ENCODE measurements around the gene UBE2Q2. TPM values are rescaled to one million over a fixed set of nuclear protein-coding genes. Genes with fewer than 3 reads are reported as not detected.

Gene UBE2Q2
- total RNA-seq, 1 donor: 70.4 TPM

- TF ChIP-seq CTCF (IDR thresholded peaks at IDR 0.05; ENCODE audit: insufficient read depth, low read depth, low read length): no peak
- DNase-seq (ENCODE audit: low read depth): no peak
- no peak overlapping the region for H3K4me3 ChIP-seq (ENCODE audit: low read depth, low read length)
Observed at GRCh38 chr15:75924576-75924975, 81.3 kb downstream of the UBE2Q2 start.

GRCh38 chr15:75925440-75925839 lies 82.2 kb downstream of the UBE2Q2 start:
- TF ChIP-seq CTCF (IDR thresholded peaks at IDR 0.05; ENCODE audit: insufficient read depth, low read depth, low read length): no peak
- no peak overlapping the region for H3K4me3 ChIP-seq (ENCODE audit: low read depth, low read length)
- DNase-seq (ENCODE audit: low read depth): no peak

- no peak overlapping the region for H3K4me3 ChIP-seq (ENCODE audit: low read depth, low read length)
- DNase-seq (ENCODE audit: low read depth): no peak
- TF ChIP-seq CTCF (IDR thresholded peaks at IDR 0.05; ENCODE audit: insufficient read depth, low read depth, low read length): no peak
Observed at GRCh38 chr15:75926931-75927330, 83.7 kb downstream of the UBE2Q2 start.

GRCh38 chr15:75927601-75928000 lies 84.4 kb downstream of the UBE2Q2 start:
- DNase-seq (ENCODE audit: low read depth): no peak
- no peak for TF ChIP-seq CTCF (IDR thresholded peaks at IDR 0.05; ENCODE audit: insufficient read depth, low read depth, low read length)
- no peak overlapping the region for H3K4me3 ChIP-seq (ENCODE audit: low read depth, low read length)

- H3K4me3 ChIP-seq (ENCODE audit: low read depth, low read length): no peak overlapping the region
- peak; percentile 29 for DNase-seq (ENCODE audit: low read depth)
Observed at GRCh38 chr15:75928680-75929608, 85.7 kb downstream of the UBE2Q2 start.

GRCh38 chr15:75929799-75930565 lies 86.7 kb downstream of the UBE2Q2 start:
- no peak overlapping the region for H3K4me3 ChIP-seq (ENCODE audit: low read depth, low read length)
- DNase-seq (ENCODE audit: low read depth): no peak
- no peak for TF ChIP-seq CTCF (IDR thresholded peaks at IDR 0.05; ENCODE audit: insufficient read depth, low read depth, low read length)

More at GRCh38 chr15:75928680-75929608, 85.7 kb downstream of the UBE2Q2 start:
- peak; percentile 40 for TF ChIP-seq CTCF (IDR thresholded peaks at IDR 0.05; ENCODE audit: insufficient read depth, low read depth, low read length)
